ENCODE results near the gene CLRN3. TPM values are rescaled to one million over a fixed set of nuclear protein-coding genes. Genes with fewer than 3 reads are reported as not detected.

The CLRN3 gene
- polyA plus RNA-seq, 2 of the 4 experiments (the other 2 are of a cell fraction) = 0.08 TPM; not detected in 1

DNA sequence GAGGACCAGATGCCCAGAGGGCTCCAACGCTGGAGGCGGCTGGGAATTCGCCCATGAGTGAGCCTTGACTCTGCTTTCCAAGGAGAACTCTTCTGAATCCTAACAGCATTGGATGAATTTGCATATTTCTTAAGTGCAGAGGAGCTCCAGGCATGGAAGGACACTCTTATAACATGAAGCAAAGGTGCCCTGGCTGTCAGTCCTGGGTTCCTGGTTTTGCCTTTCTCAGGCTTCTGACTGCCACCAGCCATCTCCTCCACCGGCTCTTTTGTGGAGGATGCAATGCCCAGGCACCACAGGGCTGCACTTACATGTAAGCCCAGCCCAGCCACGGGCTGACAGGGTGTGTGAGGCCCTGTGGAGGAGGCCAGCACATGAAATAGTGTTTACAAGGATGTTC, 8.2 kb downstream of the CLRN3 start:
- ATAC-seq = no peak
- Histone ChIP-seq H3K4me3 (no peak overlapping the region), H3K4me1 (no peaks in the 10 kb centered on the region), H3K4me2 (no peak overlapping the region), H3K27ac (no peak overlapping the region), H3K9me3 (no peaks in the 10 kb centered on the region)
- ChIA-PET POLR2A (no interaction called here), CTCF (no interaction called here)
- no peak for DNase-seq (ENCODE audit: low read depth in 1 of 2, low spot score in 1 of 2)
- no peak for TF ChIP-seq NFE2L2 (conservative IDR thresholded peaks at IDR 0.05; ENCODE audit: low read length)
- TF ChIP-seq RNF2 (IDR thresholded peaks at IDR 0.05; ENCODE audit: borderline replicate concordance, low read depth) = no peak
- no peak for TF ChIP-seq CBX8 (IDR thresholded peaks at IDR 0.05)
- no peak for TF ChIP-seq HDAC2 (IDR thresholded peaks at IDR 0.05)
- no peak for TF ChIP-seq CBX2 (IDR thresholded peaks at IDR 0.05; ENCODE audit: borderline replicate concordance, low read depth)
- no peak for TF ChIP-seq BCL3 (IDR thresholded peaks at IDR 0.05)
- no peak for TF ChIP-seq EP300 (IDR thresholded peaks at IDR 0.05)
- TF ChIP-seq HOXB13 (CRISPR knock-in tag; IDR thresholded peaks at IDR 0.05; ENCODE audit: low read depth) = no peak
- TF ChIP-seq NR3C1 (IDR thresholded peaks at IDR 0.05) = no peak
- no peak for TF ChIP-seq KDM1A (IDR thresholded peaks at IDR 0.05; ENCODE audit: low read depth)
- TF ChIP-seq SREBF2 (IDR thresholded peaks at IDR 0.05) = no peak
- no peak for TF ChIP-seq ZSCAN20 (CRISPR knock-in tag; IDR thresholded peaks at IDR 0.05)
- no peak for TF ChIP-seq HMGXB4 (CRISPR knock-in tag; IDR thresholded peaks at IDR 0.05; ENCODE audit: borderline replicate concordance)
- no peak for TF ChIP-seq ZNF302 (CRISPR knock-in tag; IDR thresholded peaks at IDR 0.05)
- no peak for TF ChIP-seq KDM5A (IDR thresholded peaks at IDR 0.05)
- no peak for TF ChIP-seq GATA3 (IDR thresholded peaks at IDR 0.05; ENCODE audit: borderline replicate concordance)
- no peak for TF ChIP-seq JUN (IDR thresholded peaks at IDR 0.05)
- TF ChIP-seq SMC3 (IDR thresholded peaks at IDR 0.05) = no peak
- TF ChIP-seq RARB (CRISPR knock-in tag; IDR thresholded peaks at IDR 0.05) = no peak
- no peak for FAIRE-seq
- 40% methylated on average over 5 of the region's 5 CpGs for WGBS (ENCODE audit: missing lambda C conversion rate)

- ATAC-seq (no peak), DNase-seq (ENCODE audit: low read depth in 1 of 2, low spot score in 1 of 2) (no peak), FAIRE-seq (no peak)
- H3K27ac ChIP-seq = no peak overlapping the region
- H3K4me2 ChIP-seq = no peak overlapping the region
- ChIA-PET CTCF (interaction anchor here (0.9 to 1.2 kb wide), 2 partner anchors 21 to 29 kb away, joined by 3 read pairs; no protein-coding TSS in a partner anchor), POLR2A (no interaction called here)
- H3K4me3 ChIP-seq = no peak overlapping the region
- no peaks in the 10 kb centered on the region for H3K9me3 ChIP-seq
- no peaks in the 10 kb centered on the region for H3K4me1 ChIP-seq
- 31% methylated on average over 10 of the region's 10 CpGs for WGBS (ENCODE audit: missing lambda C conversion rate)
- TF ChIP-seq RNF2 (IDR thresholded peaks at IDR 0.05; ENCODE audit: borderline replicate concordance, low read depth) (no peak), CEBPB (IDR thresholded peaks at IDR 0.05) (no peak), FOSL2 (IDR thresholded peaks at IDR 0.05) (no peak), FOSL2 (CRISPR knock-in tag; IDR thresholded peaks at IDR 0.05) (no peak), BHLHE40 (IDR thresholded peaks at IDR 0.05; ENCODE audit: low read depth, low read length) (no peak), HOXA7 (CRISPR knock-in tag; IDR thresholded peaks at IDR 0.05) (no peak), CTCF (IDR thresholded peaks at IDR 0.05) (no peak), USF2 (IDR thresholded peaks at IDR 0.05) (no peak), NFE2L2 (conservative IDR thresholded peaks at IDR 0.05; ENCODE audit: low read length) (no peak), E2F6 (IDR thresholded peaks at IDR 0.05; ENCODE audit: borderline replicate concordance, low read depth) (no peak), CHD2 (IDR thresholded peaks at IDR 0.05; ENCODE audit: low read length, partially characterized antibody) (no peak), HMGXB4 (CRISPR knock-in tag; IDR thresholded peaks at IDR 0.05; ENCODE audit: borderline replicate concordance) (no peak), BCL3 (IDR thresholded peaks at IDR 0.05) (no peak), RAD21 (conservative IDR thresholded peaks at IDR 0.05 in 1 of 2, IDR thresholded peaks at IDR 0.05 in 1 of 2) (no peak)
- TF ChIP-seq, protein P1, sequence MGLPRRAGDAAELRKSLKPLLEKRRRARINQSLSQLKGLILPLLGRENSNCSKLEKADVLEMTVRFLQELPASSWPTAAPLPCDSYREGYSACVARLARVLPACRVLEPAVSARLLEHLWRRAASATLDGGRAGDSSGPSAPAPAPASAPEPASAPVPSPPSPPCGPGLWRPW (IDR thresholded peaks at IDR 0.05) = no peak
These were observed 9.2 kb downstream of the CLRN3 start for GRCh38 chr10:127883516-127883915.

Measured in A549 (cell line).